ENCODE results near the gene TOB1. TPM values are rescaled to one million over a fixed set of nuclear protein-coding genes. Genes with fewer than 3 reads are reported as not detected.

The TOB1 gene
- total and polyA plus RNA-seq, 9 of the 15 experiments (the other 6 are each of a cell fraction or from before 2014, with no cell fraction given): 4.8 to 63.7 (median 13.2) TPM

- TF ChIP-seq, protein P1, sequence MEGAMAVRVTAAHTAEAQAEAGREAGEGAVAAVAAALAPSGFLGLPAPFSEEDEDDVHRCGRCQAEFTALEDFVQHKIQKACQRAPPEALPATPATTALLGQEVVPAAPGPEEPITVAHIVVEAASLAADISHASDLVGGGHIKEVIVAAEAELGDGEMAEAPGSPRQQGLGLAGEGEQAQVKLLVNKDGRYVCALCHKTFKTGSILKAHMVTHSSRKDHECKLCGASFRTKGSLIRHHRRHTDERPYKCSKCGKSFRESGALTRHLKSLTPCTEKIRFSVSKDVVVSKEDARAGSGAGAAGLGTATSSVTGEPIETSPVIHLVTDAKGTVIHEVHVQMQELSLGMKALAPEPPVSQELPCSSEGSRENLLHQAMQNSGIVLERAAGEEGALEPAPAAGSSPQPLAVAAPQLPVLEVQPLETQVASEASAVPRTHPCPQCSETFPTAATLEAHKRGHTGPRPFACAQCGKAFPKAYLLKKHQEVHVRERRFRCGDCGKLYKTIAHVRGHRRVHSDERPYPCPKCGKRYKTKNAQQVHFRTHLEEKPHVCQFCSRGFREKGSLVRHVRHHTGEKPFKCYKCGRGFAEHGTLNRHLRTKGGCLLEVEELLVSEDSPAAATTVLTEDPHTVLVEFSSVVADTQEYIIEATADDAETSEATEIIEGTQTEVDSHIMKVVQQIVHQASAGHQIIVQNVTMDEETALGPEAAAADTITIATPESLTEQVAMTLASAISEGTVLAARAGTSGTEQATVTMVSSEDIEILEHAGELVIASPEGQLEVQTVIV (CRISPR knock-in tag; IDR thresholded peaks at IDR 0.05; ENCODE audit: borderline replicate concordance): no peak
- TF ChIP-seq MTA1 (IDR thresholded peaks at IDR 0.05; ENCODE audit: borderline replicate concordance) (peak; percentile 54; the same call in 1 of the 2 replicates), CTBP1 (IDR thresholded peaks at IDR 0.05; ENCODE audit: borderline replicate concordance) (peak; percentile 67), SRSF1 (IDR thresholded peaks at IDR 0.05; ENCODE audit: low read depth, low read length) (no peak), ZKSCAN3 (CRISPR knock-in tag; IDR thresholded peaks at IDR 0.05) (no peak), SUPT5H (IDR thresholded peaks at IDR 0.05) (peak; percentile 31; the same call in 1 of the 2 replicates), SMAD2 (IDR thresholded peaks at IDR 0.05; ENCODE audit: low read depth, low read length) (no peak), SIX5 (IDR thresholded peaks at IDR 0.05; ENCODE audit: borderline replicate concordance in 1 of 2, insufficient read depth in 1 of 2, low read depth in 1 of 2, low read length in 2 of 2) (no peak), CCNT2 (IDR thresholded peaks at IDR 0.05; ENCODE audit: borderline replicate concordance, extremely low read depth, insufficient read length, low read depth, low read length) (no peak), SETDB1 (IDR thresholded peaks at IDR 0.05; ENCODE audit: low read length) (no peak), ADNP (tag; IDR thresholded peaks at IDR 0.05) (no peak), POLR2B (IDR thresholded peaks at IDR 0.05; ENCODE audit: low read depth, partially characterized antibody) (no peak), PCBP2 (IDR thresholded peaks at IDR 0.05; ENCODE audit: low read depth, low read length, poor library complexity, severe bottlenecking) (no peak), STAG1 (CRISPR knock-in tag; IDR thresholded peaks at IDR 0.05; ENCODE audit: borderline replicate concordance) (no peak), TRIM24 (IDR thresholded peaks at IDR 0.05) (no peak), ZNF696 (CRISPR knock-in tag; conservative IDR thresholded peaks at IDR 0.05) (no peak), SNRNP70 (optimal IDR thresholded peaks at IDR 0.05; ENCODE audit: low read depth, low read length) (no peak), TCF7L2 (IDR thresholded peaks at IDR 0.05; ENCODE audit: low read depth, low read length) (peak; percentile 37; the same call in 1 of the 2 replicates), SMARCC2 (IDR thresholded peaks at IDR 0.05; ENCODE audit: low read depth) (peak; percentile 40; the same call in 1 of the 2 replicates), HDGF (IDR thresholded peaks at IDR 0.05) (peak; percentile 29; the same call in 1 of the 2 replicates), RBM14 (IDR thresholded peaks at IDR 0.05; ENCODE audit: borderline replicate concordance, insufficient read depth, low read depth, low read length) (no peak), ZNF395 (CRISPR knock-in tag; IDR thresholded peaks at IDR 0.05) (no peak)
- TF ChIP-seq, protein P2, sequence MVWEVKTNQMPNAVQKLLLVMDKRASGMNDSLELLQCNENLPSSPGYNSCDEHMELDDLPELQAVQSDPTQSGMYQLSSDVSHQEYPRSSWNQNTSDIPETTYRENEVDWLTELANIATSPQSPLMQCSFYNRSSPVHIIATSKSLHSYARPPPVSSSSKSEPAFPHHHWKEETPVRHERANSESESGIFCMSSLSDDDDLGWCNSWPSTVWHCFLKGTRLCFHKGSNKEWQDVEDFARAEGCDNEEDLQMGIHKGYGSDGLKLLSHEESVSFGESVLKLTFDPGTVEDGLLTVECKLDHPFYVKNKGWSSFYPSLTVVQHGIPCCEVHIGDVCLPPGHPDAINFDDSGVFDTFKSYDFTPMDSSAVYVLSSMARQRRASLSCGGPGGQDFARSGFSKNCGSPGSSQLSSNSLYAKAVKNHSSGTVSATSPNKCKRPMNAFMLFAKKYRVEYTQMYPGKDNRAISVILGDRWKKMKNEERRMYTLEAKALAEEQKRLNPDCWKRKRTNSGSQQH (CRISPR knock-in tag; IDR thresholded peaks at IDR 0.05): 0 out of 2 replicates have a peak, but pooled peaks have one; percentile 47
Observed at GRCh38 chr17:50867363-50868139, 1.4 kb upstream of the TOB1 start (continued).

Measured in K562 (cell line).